Adipose tissue (tissue), 3 donors: ENCODE data around the gene PRXL2A. TPM values are rescaled to one million over a fixed set of nuclear protein-coding genes. Genes with fewer than 3 reads are reported as not detected.
"Not testable (repeated sequence)": the region's sequence is repeated elsewhere in the genome, so short reads cannot be mapped to it uniquely, and the experiment has no call there.

ENCODE experiments used
- H3K27ac ChIP-seq: one replicate; pipeline ENCODE4 v1.5.1; 2013; ENCODE audit warnings: low read depth, low read length
- WGBS, 3 donors: extraction: QIAGEN DNeasy Blood & Tissue Kit; methylation state at CpG; one replicate each; pipeline ENCODE4 v1.1.7; 2013; 5-methylcytosine and 5-hydroxymethylcytosine counted together
- polyA plus RNA-seq, 3 donors: library from polyadenylated mRNA; stranded (reverse); fragments of 200-250 nt; gene quantifications; one replicate each; pipeline ENCODE4 v1.2.3, GENCODE V29; 2013
- donor health status: healthy with polysubstance abuse.
- donor health status: Bipolar disorder and iron deficiency.
- donor health status: healthy.

PRXL2A gene
- polyA plus RNA-seq, 3 donors = 68.8 to 543 (median 243) TPM

- no peak overlapping the region for H3K27ac ChIP-seq
- 22 to 66% (median 22%) methylated on average over 6 of the region's 6 CpGs for WGBS, 3 donors
These were observed 59.7 kb downstream of the PRXL2A start for GRCh38 chr10:80468002-80468401.

- no peak overlapping the region for H3K27ac ChIP-seq
- 54 to 64% (median 58%) methylated on average over 7 of the region's 7 CpGs for WGBS, 3 donors
These were observed 60.6 kb downstream of the PRXL2A start for GRCh38 chr10:80468806-80469421.

- no peak overlapping the region for H3K27ac ChIP-seq
These were observed 61.9 kb downstream of the PRXL2A start for GRCh38 chr10:80470266-80470665.

GRCh38 chr10:80471001-80471400 lies 62.6 kb downstream of the PRXL2A start:
- no peak overlapping the region for H3K27ac ChIP-seq
- 79 to 88% (median 86%) methylated on average over 3 of the region's 3 CpGs for WGBS, 3 donors

More at GRCh38 chr10:80470266-80470665, 61.9 kb downstream of the PRXL2A start:
- 94 to 95% (median 95%) methylated on average over 3 of the region's 3 CpGs for WGBS, 3 donors

- whole genome bisulfite sequencing, 3 donors = 61 to 74% (median 65%) methylated on average over 4 of the region's 4 CpGs
- H3K27ac ChIP-seq = no peak overlapping the region
These were observed 63.4 kb downstream of the PRXL2A start for GRCh38 chr10:80471715-80472233.

- WGBS, 3 donors = 53 to 68% (median 60%) methylated on average over 9 of the region's 9 CpGs
- no peak overlapping the region for H3K27ac ChIP-seq
These were observed 64.1 kb downstream of the PRXL2A start for GRCh38 chr10:80472234-80473095.

GRCh38 chr10:80473096-80473657 lies 64.8 kb downstream of the PRXL2A start:
- WGBS, 3 donors = 63 to 79% (median 76%) methylated on average over 3 of the region's 3 CpGs
- no peak overlapping the region for H3K27ac ChIP-seq

- 70 to 86% (median 81%) methylated on average over 8 of the region's 8 CpGs for WGBS, 3 donors
- H3K27ac ChIP-seq = peak overlapping the region; percentile 40
These were observed 65.6 kb downstream of the PRXL2A start for GRCh38 chr10:80473692-80474596.

- no peak overlapping the region for H3K27ac ChIP-seq
- 32 to 72% (median 52%) methylated on average over 2 of the region's 2 CpGs for WGBS, 3 donors
These were observed 66.2 kb downstream of the PRXL2A start for GRCh38 chr10:80474597-80474910.

- no peak overlapping the region for H3K27ac ChIP-seq
- 50 to 76% (median 60%) methylated on average over 3 of the region's 3 CpGs for WGBS, 3 donors
These were observed 66.6 kb downstream of the PRXL2A start for GRCh38 chr10:80474941-80475340.

GRCh38 chr10:80475641-80476040 lies 67.3 kb downstream of the PRXL2A start:
- not testable (repeated sequence) for H3K27ac ChIP-seq
- WGBS, 3 donors = 92 to 94% (median 92%) methylated on average over 7 of the region's 7 CpGs

GRCh38 chr10:80476685-80477084 lies 68.3 kb downstream of the PRXL2A start:
- 56 to 95% (median 76%) methylated on average over 1 of the region's 1 CpG for WGBS, 3 donors
- no peak overlapping the region for H3K27ac ChIP-seq

- 62 to 89% (median 65%) methylated on average over 2 of the region's 2 CpGs for WGBS, 3 donors
- no peak overlapping the region for H3K27ac ChIP-seq
These were observed 69.5 kb downstream of the PRXL2A start for GRCh38 chr10:80477813-80478212.

GRCh38 chr10:80480373-80480772 lies 72.0 kb downstream of the PRXL2A start:
- WGBS, 3 donors = 91 to 96% (median 92%) methylated on average over 6 of the region's 6 CpGs
- not testable (repeated sequence) for H3K27ac ChIP-seq

GRCh38 chr10:80480852-80481251 lies 72.5 kb downstream of the PRXL2A start:
- no peak overlapping the region for H3K27ac ChIP-seq
- 89 to 93% (median 92%) methylated on average over 5 of the region's 5 CpGs for WGBS, 3 donors

GRCh38 chr10:80484243-80484642 lies 75.9 kb downstream of the PRXL2A start:
- H3K27ac ChIP-seq = no peak overlapping the region
- 55 to 79% (median 60%) methylated on average over 6 of the region's 6 CpGs for WGBS, 3 donors

- H3K27ac ChIP-seq = no peak overlapping the region
These were observed 76.3 kb downstream of the PRXL2A start for GRCh38 chr10:80484676-80485075.
